Sigmoid colon (tissue), 4 donors: Measurements from ENCODE around the gene KRT72.

ENCODE experiments used
- POLR2AphosphoS5 ChIP-seq, 4 donors: sonication (generic); formaldehyde crosslinking; IDR thresholded peaks; one replicate each; pipeline ENCODE4 v1.6.1; 2017; ENCODE audit warnings: antibody characterized with exemption in 4 of 4
- TF ChIP-seq, protein P1 (sequence below), 4 experiments: fragments of 450-650 bp in 3 of 4; fragments of 200-600 bp in 1 of 4; IDR thresholded peaks; one replicate each; pipeline ENCODE4 v1.5.1; 2016 to 2019; ENCODE audit warnings: antibody characterized with exemption in 4 of 4, mild to moderate bottlenecking in 3 of 4, moderate library complexity in 2 of 4

DNA sequence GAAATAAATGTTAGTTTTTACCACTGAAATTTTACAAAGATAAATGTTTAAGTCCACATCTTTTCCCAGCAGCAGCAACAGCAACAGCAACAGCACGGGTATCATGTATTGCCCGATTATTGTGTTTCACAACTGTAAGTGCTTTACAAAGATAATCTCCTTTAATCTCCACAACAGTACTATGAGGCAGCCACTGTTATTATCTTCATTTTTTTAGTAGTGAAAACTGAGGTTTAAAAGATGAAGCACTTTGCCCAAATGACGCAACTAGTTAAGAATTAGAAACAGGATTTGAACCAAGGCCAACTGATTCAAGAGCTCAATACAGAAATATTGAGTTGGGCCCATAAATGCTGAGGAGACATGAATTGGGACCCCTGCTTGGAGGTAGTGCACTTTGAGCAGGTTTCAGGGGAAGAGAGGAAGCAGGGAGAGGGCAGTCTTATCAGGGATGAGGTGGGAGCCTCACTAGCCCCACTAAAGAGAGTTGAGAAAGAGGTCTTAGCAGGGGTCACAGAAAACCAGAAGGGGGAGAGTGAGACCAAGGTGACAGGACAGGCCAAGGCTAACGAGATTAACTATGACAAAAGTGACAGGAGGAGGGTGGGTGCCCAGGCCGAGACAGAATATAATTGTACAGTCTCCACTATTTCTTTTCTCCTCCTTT is 35.5 kb upstream of the KRT72 start:
- TF ChIP-seq, protein P1, sequence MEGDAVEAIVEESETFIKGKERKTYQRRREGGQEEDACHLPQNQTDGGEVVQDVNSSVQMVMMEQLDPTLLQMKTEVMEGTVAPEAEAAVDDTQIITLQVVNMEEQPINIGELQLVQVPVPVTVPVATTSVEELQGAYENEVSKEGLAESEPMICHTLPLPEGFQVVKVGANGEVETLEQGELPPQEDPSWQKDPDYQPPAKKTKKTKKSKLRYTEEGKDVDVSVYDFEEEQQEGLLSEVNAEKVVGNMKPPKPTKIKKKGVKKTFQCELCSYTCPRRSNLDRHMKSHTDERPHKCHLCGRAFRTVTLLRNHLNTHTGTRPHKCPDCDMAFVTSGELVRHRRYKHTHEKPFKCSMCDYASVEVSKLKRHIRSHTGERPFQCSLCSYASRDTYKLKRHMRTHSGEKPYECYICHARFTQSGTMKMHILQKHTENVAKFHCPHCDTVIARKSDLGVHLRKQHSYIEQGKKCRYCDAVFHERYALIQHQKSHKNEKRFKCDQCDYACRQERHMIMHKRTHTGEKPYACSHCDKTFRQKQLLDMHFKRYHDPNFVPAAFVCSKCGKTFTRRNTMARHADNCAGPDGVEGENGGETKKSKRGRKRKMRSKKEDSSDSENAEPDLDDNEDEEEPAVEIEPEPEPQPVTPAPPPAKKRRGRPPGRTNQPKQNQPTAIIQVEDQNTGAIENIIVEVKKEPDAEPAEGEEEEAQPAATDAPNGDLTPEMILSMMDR (IDR thresholded peaks at IDR 0.05) = no peak
- TF ChIP-seq POLR2AphosphoS5 (IDR thresholded peaks at IDR 0.05) = no peak
